CD8-positive, alpha-beta memory T cell (primary cell): Measurements from ENCODE around the gene COPS8. TPM values are rescaled to one million over a fixed set of nuclear protein-coding genes. Genes with fewer than 3 reads are reported as not detected.

Source experiments
- CTCF ChIA-PET: fragments of 350-600 bp; sonication (Branson Sonifier 250); formaldehyde crosslinking; loops from one replicate; lab custom pipeline; 2021; ENCODE audit warnings: antibody characterized with exemption; lab: Charles Lee
- POLR2A ChIA-PET: fragments of 350-600 bp; sonication (Branson Sonifier 250); formaldehyde crosslinking; loops from one replicate; lab custom pipeline; 2021; ENCODE audit warnings: antibody characterized with exemption; lab: Charles Lee
- DNase-seq, 5 donors: peaks; one replicate each; pipeline versions ENCODE4 v3.0.0 to v3.0.0-alpha.2; 2020 to 2022; ENCODE audit warnings: mixed read lengths in 1 of 5
- H3K27ac ChIP-seq: one replicate; pipeline ENCODE4 v1.7.0; 2013; ENCODE audit warnings: low read depth, mild to moderate bottlenecking, low read length, moderate library complexity
- H3K27me3 ChIP-seq: 2 replicates; pipeline ENCODE4 v1.7.0; 2013; ENCODE audit warnings: low read length, mild to moderate bottlenecking; ENCODE audit not compliant: insufficient read depth, poor library complexity, severe bottlenecking
- H3K36me3 ChIP-seq: 2 replicates; pipeline ENCODE4 v1.7.0; 2013; ENCODE audit warnings: mild to moderate bottlenecking, low read length, moderate library complexity; ENCODE audit not compliant: insufficient read depth
- H3K4me1 ChIP-seq: 2 replicates; pipeline ENCODE4 v1.7.0; 2013; ENCODE audit warnings: mild to moderate bottlenecking, low read length, moderate library complexity; ENCODE audit not compliant: insufficient read depth
- H3K4me3 ChIP-seq: 2 replicates; pipeline ENCODE4 v1.7.0; 2013; ENCODE audit warnings: mild to moderate bottlenecking, low read length
- H3K9me3 ChIP-seq: 2 replicates; pipeline ENCODE4 v1.7.0; 2013; ENCODE audit warnings: mild to moderate bottlenecking, low read length
- H3K27ac Mint-ChIP-seq, 8 donors: one replicate each; pipeline ENCODE4 v1.8.0; 2020 to 2021; ENCODE audit warnings: mixed read lengths in 8 of 8, mild to moderate bottlenecking in 6 of 8, inconsistent platforms in 3 of 8, moderate library complexity in 3 of 8
- H3K27me3 Mint-ChIP-seq, 2 donors: one replicate each; pipeline ENCODE4 v1.8.0; 2020 to 2021; ENCODE audit warnings: mixed read lengths in 2 of 2, mild to moderate bottlenecking in 1 of 2, moderate library complexity in 1 of 2
- H3K36me3 Mint-ChIP-seq, 3 donors: one replicate each; pipeline ENCODE4 v1.8.0; 2020 to 2021; ENCODE audit warnings: mixed read lengths in 3 of 3, inconsistent platforms in 1 of 3, mild to moderate bottlenecking in 1 of 3
- H3K4me1 Mint-ChIP-seq, 3 donors: one replicate each; pipeline ENCODE4 v1.8.0; 2020 to 2021; ENCODE audit warnings: mixed read lengths in 3 of 3, inconsistent platforms in 1 of 3, mild to moderate bottlenecking in 1 of 3
- H3K4me3 Mint-ChIP-seq, 7 donors: one replicate each; pipeline ENCODE4 v1.8.0; 2020 to 2021; ENCODE audit warnings: mixed read lengths in 7 of 7, mild to moderate bottlenecking in 6 of 7, moderate library complexity in 4 of 7, inconsistent platforms in 2 of 7
- H3K9me3 Mint-ChIP-seq, 5 donors: one replicate each; pipeline ENCODE4 v1.8.0; 2020 to 2022; ENCODE audit warnings: mixed read lengths in 5 of 5, mild to moderate bottlenecking in 3 of 5, moderate library complexity in 2 of 5, inconsistent platforms in 1 of 5
- polyA plus RNA-seq: library from polyadenylated mRNA; unstranded; fragments of 300-500 nt; fragmentation: Illumina TruSeq; gene quantifications from one replicate; pipeline ENCODE4 v1.2.3, GENCODE V29; 2021
- total RNA-seq, 2 experiments: library from RNA; stranded (reverse); gene quantifications; one replicate each; pipeline ENCODE4 v1.2.3, GENCODE V29; 2021

The COPS8 gene
- total and polyA plus RNA-seq, 3 experiments from 2014 or later = 67.4 to 77.2 (median 75.4) TPM

- ChIA-PET CTCF (interaction anchor here (0.8 kb wide), 1 partner anchor 724 kb away, joined by 3 read pairs; no protein-coding TSS in a partner anchor), POLR2A (no interaction called here)
- Histone ChIP-seq H3K4me3 (no peak overlapping the region), H3K4me1 (no peaks in the 10 kb centered on the region), H3K9me3 (no peaks in the 10 kb centered on the region), H3K27me3 (no peaks in the 10 kb centered on the region), H3K36me3 (no peaks in the 10 kb centered on the region), H3K27ac (no peak overlapping the region)
- Mint-ChIP-seq H3K27me3 (no peaks in the 10 kb centered on the region), H3K36me3 (no peaks in the 10 kb centered on the region), H3K4me1 (no peaks in the 10 kb centered on the region), H3K4me3 (no peak overlapping the region), H3K27ac (no peak overlapping the region), H3K9me3 (no peaks in the 10 kb centered on the region)
- DNase-seq = no peak
Observed at GRCh38 chr2:237068005-237068576, 17.6 kb upstream of the COPS8 start.

GRCh38 chr2:237072067-237072931 is 13.4 kb upstream of the COPS8 start:
- CTCF ChIA-PET = interaction anchor here (0.8 kb wide), 1 partner anchor 14 kb away, joined by 4 read pairs; the partner anchor contains the start of gene COPS8
- H3K36me3 Mint-ChIP-seq = no peaks in the 10 kb centered on the region
- Histone ChIP-seq H3K9me3 (no peaks in the 10 kb centered on the region), H3K27ac (no peak overlapping the region), H3K4me3 (no peak overlapping the region), H3K36me3 (no peaks in the 10 kb centered on the region), H3K4me1 (no peaks in the 10 kb centered on the region), H3K27me3 (no peaks in the 10 kb centered on the region)
- H3K4me3 Mint-ChIP-seq = no peak overlapping the region
- peak; percentile 33 to 77 (median 62) for DNase-seq
- no peaks in the 10 kb centered on the region for H3K4me1 Mint-ChIP-seq
- H3K27me3 Mint-ChIP-seq = peaks cover 0 to 1% of the 10 kb centered on the region in 2 donors
- POLR2A ChIA-PET = no interaction called here
- no peaks in the 10 kb centered on the region for H3K9me3 Mint-ChIP-seq
- H3K27ac Mint-ChIP-seq = no peak overlapping the region

GRCh38 chr2:237073552-237073951 is 12.1 kb upstream of the COPS8 start:
- no peak for DNase-seq
- Mint-ChIP-seq H3K36me3 (no peaks in the 10 kb centered on the region), H3K4me3 (no peak overlapping the region), H3K4me1 (no peaks in the 10 kb centered on the region), H3K27ac (peak overlapping the region in 1 of 8 donors; percentile 47), H3K27me3 (peaks cover 0 to 1% of the 10 kb centered on the region in 2 donors), H3K9me3 (no peaks in the 10 kb centered on the region)
- no peaks in the 10 kb centered on the region for H3K4me1 ChIP-seq
- H3K27ac ChIP-seq = no peak overlapping the region
- ChIA-PET CTCF (no interaction called here), POLR2A (no interaction called here)
- no peaks in the 10 kb centered on the region for H3K36me3 ChIP-seq
- no peaks in the 10 kb centered on the region for H3K27me3 ChIP-seq
- no peaks in the 10 kb centered on the region for H3K9me3 ChIP-seq
- no peak overlapping the region for H3K4me3 ChIP-seq

GRCh38 chr2:237074211-237074993 is 11.3 kb upstream of the COPS8 start:
- POLR2A ChIA-PET = no interaction called here
- CTCF ChIA-PET = interaction anchor here (1.1 kb wide), 1 partner anchor 731 kb away, joined by 3 read pairs; no protein-coding TSS in a partner anchor
- no peaks in the 10 kb centered on the region for H3K4me1 Mint-ChIP-seq

GRCh38 chr2:237075749-237076599 is 9.7 kb upstream of the COPS8 start:
- ChIA-PET CTCF (interaction anchor here (1.1 to 1.6 kb wide), 2 partner anchors 9 to 733 kb away, joined by 3 to 4 read pairs; partner anchors contain the start of gene COPS8), POLR2A (no interaction called here)
- no peak overlapping the region for H3K27ac Mint-ChIP-seq
- H3K4me1 Mint-ChIP-seq = no peaks in the 10 kb centered on the region
- H3K27me3 Mint-ChIP-seq = peaks cover 0 to 1% of the 10 kb centered on the region in 2 donors
- Histone ChIP-seq H3K4me3 (no peak overlapping the region), H3K27ac (no peak overlapping the region), H3K4me1 (no peaks in the 10 kb centered on the region), H3K36me3 (no peaks in the 10 kb centered on the region), H3K9me3 (no peaks in the 10 kb centered on the region), H3K27me3 (no peaks in the 10 kb centered on the region)
- H3K9me3 Mint-ChIP-seq = no peaks in the 10 kb centered on the region
- DNase-seq = no peak
- H3K4me3 Mint-ChIP-seq = no peak overlapping the region
- H3K36me3 Mint-ChIP-seq = peaks cover 0 to 1% (median 0%) of the 10 kb centered on the region in 3 donors

More at GRCh38 chr2:237074211-237074993, 11.3 kb upstream of the COPS8 start:
- Histone ChIP-seq H3K27me3 (no peaks in the 10 kb centered on the region), H3K36me3 (no peaks in the 10 kb centered on the region), H3K4me3 (no peak overlapping the region), H3K27ac (no peak overlapping the region), H3K9me3 (no peaks in the 10 kb centered on the region), H3K4me1 (no peaks in the 10 kb centered on the region)
- Mint-ChIP-seq H3K4me3 (no peak overlapping the region), H3K9me3 (no peaks in the 10 kb centered on the region), H3K36me3 (peaks cover 0 to 1% (median 0%) of the 10 kb centered on the region in 3 donors), H3K27ac (peak overlapping the region in 1 of 8 donors; percentile 90), H3K27me3 (peaks cover 0 to 1% of the 10 kb centered on the region in 2 donors)
- DNase-seq = no peak

GRCh38 chr2:237081596-237081995 is 4.1 kb upstream of the COPS8 start:
- DNase-seq = no peak
- ChIA-PET CTCF (no interaction called here), POLR2A (no interaction called here)
- H3K27me3 Mint-ChIP-seq = no peaks in the 10 kb centered on the region
- no peaks in the 10 kb centered on the region for H3K27me3 ChIP-seq
- no peak overlapping the region for H3K4me3 ChIP-seq
- no peak overlapping the region for H3K4me3 Mint-ChIP-seq
- H3K27ac ChIP-seq = no peak overlapping the region
- H3K27ac Mint-ChIP-seq = peak overlapping the region in 1 of 8 donors; percentile 42
- H3K36me3 ChIP-seq = no peaks in the 10 kb centered on the region
- no peaks in the 10 kb centered on the region for H3K9me3 ChIP-seq
- H3K4me1 Mint-ChIP-seq = peaks cover 15 to 29% (median 22%) of the 10 kb centered on the region in 3 donors
- no peaks in the 10 kb centered on the region for H3K9me3 Mint-ChIP-seq
- H3K36me3 Mint-ChIP-seq = peaks cover 0 to 11% (median 4%) of the 10 kb centered on the region in 3 donors
- peaks cover 13% of the 10 kb centered on the region for H3K4me1 ChIP-seq

GRCh38 chr2:237083026-237083425 is 2.7 kb upstream of the COPS8 start:
- H3K4me3 Mint-ChIP-seq = peak overlapping the region in 1 of 7 donors; percentile 47
- peak overlapping the region in 2 of 8 donors; percentile 52 to 61 for H3K27ac Mint-ChIP-seq
- no peaks in the 10 kb centered on the region for H3K9me3 Mint-ChIP-seq
- Histone ChIP-seq H3K27me3 (no peaks in the 10 kb centered on the region), H3K27ac (no peak overlapping the region), H3K9me3 (no peaks in the 10 kb centered on the region), H3K4me3 (no peak overlapping the region), H3K36me3 (no peaks in the 10 kb centered on the region), H3K4me1 (peaks cover 19% of the 10 kb centered on the region)
- H3K27me3 Mint-ChIP-seq = no peaks in the 10 kb centered on the region
- CTCF ChIA-PET = no interaction called here
- peaks cover 0 to 14% (median 4%) of the 10 kb centered on the region in 3 donors for H3K36me3 Mint-ChIP-seq
- POLR2A ChIA-PET = no interaction called here
- no peak for DNase-seq
- H3K4me1 Mint-ChIP-seq = peaks cover 22 to 36% (median 25%) of the 10 kb centered on the region in 3 donors
